GM19468 (cell line): ENCODE measurements around the gene MESP2.

ENCODE experiments used
- ATAC-seq: cut with Tn5 transposase; IDR thresholded peaks from one replicate; pipeline ENCODE4 v1.9.1; 2021; ENCODE audit warnings: mild to moderate bottlenecking, moderate library complexity, moderate number of reproducible peaks; ENCODE audit not compliant: unreplicated experiment; ENCODE audit errors: extremely low read depth

Gene MESP2

DNA sequence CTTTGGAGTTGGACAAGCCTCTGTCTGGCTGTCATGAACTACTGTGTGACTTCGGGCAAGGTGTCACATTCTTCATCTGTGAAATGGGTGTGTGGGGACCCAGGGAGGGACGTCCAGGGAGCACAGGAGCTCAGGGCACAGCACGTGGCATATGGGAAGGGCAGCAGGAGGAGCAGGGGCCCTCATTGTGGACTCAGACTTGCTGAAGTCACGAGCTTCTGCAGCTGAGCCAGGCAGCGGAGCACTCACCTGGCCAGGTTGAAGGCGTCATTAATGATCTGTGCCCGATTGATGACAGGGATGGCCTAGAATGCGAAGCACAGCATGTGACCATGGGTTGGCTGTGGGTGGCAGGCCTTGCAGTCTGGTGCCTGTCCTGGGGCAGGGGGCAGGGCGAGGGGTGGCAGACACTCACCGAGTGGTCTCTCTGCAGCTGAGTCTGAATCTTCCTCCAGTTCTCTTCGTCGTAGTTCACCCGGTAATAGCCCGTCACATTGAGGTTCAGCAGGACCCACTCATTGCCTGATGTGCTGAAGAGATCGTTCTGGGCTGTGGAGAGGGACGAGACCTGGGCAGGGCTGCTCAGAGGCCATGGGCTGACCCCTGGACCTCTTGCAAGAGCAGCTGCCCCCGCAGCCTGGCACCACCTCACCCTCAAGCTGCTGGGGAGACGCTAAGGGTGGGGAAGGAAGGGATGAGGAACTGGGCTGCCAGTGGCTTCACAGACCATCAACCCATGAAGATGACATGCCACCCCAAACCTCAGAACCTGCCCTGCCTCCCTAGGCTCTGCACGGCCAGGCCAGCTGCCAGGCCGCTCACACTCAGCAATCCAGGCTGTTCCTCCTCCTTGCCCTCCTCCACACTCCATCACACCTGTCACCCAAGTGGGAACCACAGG is 23.1 kb downstream of the MESP2 start:
- ATAC-seq: no peak

- no peak for ATAC-seq
These were observed 23.9 kb downstream of the MESP2 start for GRCh38 chr15:89799918-89800498.

DNA sequence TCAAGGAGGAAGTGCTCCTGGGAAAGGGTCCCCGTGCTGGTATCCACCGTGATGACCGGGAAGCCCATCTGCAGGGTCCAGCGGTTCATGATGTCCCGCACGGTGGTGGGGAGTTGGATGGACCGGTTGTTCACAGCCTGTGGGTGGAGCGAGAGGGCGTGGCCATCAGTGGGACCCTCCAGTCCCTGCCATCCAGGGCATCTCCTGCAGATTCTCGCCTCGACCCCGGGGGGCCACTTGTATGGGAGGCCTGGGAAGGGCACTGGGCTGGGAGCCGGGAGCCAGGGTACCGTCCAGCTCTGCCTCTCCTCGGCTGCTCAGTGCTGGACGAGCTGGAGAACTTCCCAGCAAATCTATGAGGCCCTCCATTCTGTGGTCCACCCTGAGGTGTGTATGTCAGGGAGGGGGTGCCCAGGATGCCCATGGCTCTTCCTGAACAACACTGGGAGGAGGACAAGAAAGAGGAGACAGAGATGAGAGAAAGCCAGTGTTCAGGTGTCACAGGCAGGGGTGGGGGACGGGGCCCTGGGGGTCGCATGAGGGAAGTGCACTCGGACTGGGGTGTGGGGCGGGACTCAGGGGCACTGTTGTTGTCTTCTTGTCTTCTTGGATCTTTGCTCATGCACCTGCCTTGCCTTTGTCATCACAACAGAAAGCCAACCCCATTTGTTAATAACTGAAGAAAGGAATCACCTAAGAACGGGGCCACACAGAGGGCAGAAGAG is 25.5 kb downstream of the MESP2 start:
- ATAC-seq: no peak

- no peak for ATAC-seq
These were observed 26.2 kb downstream of the MESP2 start for GRCh38 chr15:89802231-89802928.

DNA sequence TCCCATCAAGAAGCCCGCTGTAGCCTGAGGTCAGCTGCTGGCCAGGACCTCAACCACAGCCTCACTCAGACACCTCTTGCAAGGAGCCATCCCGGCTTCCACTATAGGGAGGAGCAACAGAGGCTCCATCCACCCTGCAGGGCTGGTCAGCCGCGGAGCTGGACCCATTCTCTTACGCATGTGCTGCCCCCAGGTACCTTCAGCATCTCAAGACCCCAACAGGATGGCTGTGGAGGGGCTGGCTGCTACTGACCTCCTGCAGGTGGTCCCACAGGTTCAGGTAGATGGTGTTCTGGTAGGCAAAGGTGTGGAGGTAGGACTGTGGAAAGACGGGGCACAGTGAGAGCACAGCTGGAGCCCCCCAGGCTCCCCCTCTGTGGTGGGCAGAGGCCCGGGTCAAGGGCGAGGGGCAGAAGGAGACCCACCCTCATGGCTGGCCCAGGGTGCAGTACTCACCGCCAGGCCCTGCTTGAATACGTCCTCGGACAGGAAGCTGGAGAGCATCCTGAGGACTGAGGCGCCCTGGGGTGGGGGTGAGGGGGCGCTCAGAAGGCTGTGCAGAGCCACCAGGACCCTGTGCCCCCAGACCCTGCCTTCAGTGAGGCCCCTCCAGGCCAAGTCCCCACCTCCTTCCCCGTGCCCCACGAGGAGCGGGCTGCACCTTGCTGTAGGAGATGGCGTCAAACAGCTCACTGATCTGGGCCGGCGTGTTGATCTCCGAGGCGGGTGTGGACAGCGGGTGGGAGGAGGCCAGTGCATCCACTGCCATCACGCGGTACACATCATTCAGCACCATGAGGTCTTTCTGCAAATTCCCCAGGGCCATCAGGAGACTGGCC is 27.1 kb downstream of the MESP2 start:
- ATAC-seq: no peak

GRCh38 chr15:89803941-89804800 is 28.0 kb downstream of the MESP2 start:
- no peak for ATAC-seq

DNA sequence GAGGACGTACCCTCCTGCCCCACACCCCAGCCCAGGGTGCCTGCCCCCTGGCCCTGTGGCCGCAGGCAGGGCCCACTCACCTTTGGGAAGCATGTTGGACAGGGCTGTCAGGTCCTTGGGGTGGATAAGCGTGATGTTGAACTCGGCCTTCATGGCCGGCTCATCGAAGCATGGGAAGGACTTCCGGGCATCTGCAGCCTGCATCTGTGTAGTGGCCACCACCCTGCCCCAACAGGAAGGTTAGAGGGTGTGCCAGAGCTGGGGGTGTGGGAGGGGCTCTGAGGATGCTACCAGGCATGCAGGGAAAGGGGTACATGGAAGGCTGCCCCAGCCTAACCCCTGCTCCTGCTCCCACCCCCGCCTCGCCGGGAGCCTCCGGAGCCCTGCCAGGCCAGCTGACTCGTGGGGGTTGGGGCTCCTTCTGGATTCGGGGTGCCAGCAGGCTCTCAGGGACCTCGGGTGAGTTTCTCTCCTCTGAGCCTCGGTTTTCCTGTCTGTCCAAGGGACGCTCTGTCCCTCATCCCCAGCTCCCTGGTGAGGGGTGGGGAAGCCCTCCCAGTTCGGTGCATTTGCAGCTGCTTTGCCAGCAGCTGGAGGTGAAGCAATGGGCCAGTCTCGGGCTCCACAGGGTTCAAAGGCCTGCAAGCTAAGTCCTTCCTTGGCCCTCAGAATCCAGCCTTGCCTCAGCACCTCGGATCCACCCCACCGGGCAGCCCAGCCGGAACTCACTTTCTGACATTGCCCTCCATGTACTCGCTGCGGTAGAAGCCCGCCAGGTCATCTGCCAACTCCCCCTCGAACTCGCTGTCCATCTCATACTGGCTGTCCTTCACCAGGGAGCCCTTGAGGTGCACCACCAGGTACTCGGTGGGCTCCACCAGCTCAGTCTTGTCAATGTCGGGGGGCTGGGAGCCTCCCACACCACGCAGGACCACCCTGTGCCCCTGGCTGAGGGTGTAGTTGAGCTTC is 29.4 kb downstream of the MESP2 start:
- ATAC-seq: no peak

GRCh38 chr15:89806210-89806558 is 30.1 kb downstream of the MESP2 start:
- no peak for ATAC-seq

DNA sequence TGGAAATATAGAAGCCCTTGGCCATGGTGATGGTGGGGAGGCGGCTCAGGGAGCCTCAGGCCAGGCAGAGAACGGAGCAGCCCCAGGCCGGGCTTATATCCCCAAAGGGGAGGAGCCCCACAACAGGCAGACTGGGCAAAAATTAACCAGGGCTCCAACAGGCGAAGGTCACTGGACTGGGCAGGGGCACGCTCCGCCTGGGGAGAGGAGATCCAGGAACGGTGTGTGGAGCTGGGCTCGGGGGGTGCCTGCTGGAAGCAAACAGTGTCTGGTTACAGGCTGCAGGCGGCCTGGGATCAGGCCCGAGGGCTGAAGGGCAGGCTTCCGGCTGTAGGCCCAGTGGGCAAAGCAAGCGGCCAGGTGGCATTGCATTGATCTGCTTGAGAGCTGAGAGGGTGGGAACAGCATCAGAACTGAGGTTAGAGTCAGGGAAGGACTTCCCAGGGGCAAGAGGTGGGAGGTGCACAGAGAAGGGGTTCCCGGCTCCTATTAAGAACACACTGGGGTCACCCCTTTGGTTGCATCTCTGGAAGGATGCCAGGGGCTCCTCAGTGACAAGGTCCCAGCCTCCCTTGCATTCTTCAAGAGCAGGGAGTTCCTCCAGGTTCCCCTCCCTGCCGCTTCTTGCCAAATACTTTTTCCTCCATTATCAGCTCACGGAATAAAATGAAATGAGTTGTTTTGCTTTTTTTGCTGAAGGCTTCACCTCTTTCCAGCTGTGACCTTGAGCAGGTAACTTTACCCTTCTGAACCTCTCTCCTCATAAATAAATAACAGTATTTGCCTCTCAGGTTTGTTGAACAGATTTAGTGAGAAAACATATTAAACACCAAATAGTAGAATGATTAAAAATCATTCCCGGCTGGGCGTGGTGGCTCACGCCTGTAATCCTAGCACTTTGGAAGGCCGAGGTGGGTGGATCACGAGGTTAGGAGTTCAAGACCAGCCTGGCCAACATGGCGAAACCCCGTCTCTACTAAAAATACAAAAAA is 30.7 kb downstream of the MESP2 start:
- ATAC-seq: no peak

DNA sequence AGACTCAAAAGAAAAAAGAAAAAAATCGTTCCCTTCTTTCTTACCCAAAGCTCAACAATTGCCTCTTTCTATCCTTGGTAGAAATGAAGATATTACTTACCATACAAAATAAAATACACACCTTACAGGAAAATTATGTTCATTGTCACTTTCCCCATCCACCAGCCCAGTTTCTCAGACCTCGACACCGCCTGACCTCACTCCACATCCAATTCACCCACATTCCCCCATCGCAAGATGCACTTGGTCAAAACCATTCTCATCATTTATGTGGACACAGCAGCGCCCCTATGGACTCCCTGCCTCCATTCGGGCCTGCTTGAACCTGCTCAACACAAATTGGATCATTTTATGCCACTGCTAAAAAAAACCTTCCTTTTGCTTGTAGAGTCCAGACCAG is 31.6 kb downstream of the MESP2 start:
- no peak for ATAC-seq

DNA sequence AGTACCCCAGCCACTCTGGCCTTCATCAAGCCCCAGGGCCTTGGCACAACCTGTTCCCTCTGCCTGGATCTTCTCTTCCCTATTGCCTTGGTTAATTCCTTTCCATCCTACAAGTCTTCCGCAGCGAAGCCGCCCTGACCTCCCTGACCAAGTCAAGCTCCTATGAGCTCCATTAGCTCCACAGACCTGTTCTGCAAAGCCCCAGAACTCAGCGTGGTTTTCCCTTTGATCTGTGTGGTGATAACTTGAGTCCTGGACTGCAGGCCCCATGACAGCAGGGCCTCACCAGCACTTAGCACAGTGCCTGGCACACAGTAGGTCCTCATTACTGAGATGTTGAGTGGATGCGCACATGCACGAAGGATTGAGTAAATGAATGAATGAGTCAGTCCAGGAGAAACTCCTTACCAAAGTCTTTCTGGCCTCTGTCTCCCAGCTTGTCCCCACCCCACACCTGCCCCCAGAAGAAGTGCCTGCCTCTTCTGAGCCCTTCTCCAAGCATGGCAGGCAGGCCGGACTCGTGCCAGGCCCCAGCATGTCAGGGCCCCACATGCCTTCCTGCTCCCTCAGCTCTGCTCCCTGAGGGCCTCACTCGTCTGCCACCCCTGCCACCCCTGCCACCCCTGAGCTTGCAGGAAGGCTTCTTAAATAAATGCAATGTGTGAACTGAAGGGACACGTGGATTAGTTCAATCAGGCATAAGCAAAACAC is 32.2 kb downstream of the MESP2 start:
- no peak for ATAC-seq

GRCh38 chr15:89809093-89809786 is 33.1 kb downstream of the MESP2 start:
- no peak for ATAC-seq

DNA sequence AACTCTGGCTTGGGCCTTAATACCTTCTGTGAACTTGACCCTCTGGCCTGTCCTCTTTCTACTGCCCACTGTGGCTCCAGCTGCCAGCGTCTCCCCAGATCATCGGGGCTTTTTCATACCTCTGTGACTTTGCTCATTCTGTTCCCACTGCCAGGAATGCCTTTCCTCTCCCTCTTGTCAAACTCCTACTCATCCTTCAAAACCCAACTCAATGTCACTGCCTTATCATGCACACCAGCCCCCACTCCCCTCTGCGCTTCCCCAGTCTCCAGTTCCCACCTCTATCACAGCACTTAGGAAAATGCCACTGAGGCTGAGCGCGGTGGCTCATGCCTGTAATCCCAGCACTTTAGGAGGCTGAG is 33.6 kb downstream of the MESP2 start:
- ATAC-seq: no peak

DNA sequence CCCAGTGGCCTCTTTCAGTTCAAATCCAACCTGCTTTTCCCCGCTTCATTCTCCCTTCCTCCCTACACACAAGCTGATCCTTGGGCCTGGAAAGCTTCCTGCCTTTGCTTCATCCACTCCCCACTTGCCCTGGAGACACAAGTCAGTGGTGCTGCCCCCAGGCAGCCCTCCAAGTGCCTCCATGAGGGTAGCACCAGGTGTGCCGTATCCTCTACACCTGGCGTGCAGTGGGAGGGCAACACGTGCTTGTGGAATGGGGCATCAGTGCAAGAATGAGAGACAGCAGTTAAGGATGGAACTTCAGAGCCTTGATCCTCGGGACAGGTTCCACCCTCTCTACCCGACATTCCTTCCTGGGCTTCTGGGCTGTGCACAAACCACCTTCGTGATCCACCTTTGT is 34.7 kb downstream of the MESP2 start:
- ATAC-seq: no peak

GRCh38 chr15:89812011-89812846 is 36.1 kb downstream of the MESP2 start:
- ATAC-seq: no peak
